Measurements from ENCODE around the gene CARD19.
"Not testable (repeated sequence)": the region's sequence is repeated elsewhere in the genome, so short reads cannot be mapped to it uniquely, and the experiment has no call there.

CARD19 gene

DNA sequence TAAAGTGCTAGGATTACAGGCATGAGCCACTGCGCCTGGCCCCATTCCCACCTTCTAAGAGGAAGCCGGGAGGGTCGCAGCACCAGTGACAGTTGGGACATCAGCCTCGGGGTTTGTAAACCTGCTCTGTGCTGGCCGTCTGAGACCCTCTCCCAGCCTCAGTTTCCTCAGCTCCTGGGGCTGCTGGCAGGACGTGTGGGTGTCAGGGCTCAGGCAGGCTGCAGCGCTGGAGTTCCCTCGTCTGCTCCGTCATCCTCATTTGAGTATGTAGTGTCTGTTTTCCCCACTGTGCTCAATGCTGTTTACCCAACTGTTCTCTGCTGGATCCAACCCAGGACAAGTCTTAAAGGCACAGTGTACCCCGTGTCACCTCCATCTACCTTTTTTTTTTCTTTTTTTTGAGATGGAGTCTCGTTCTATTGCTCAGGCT lies 40.0 kb downstream of the CARD19 start:
- DNase-seq, result no peak

GRCh38 chr9:93137362-93137761 lies 41.3 kb downstream of the CARD19 start:
- DNase-seq, result no peak

- no peak for DNase-seq
Observed at GRCh38 chr9:93138171-93138764, 42.3 kb downstream of the CARD19 start.

DNA sequence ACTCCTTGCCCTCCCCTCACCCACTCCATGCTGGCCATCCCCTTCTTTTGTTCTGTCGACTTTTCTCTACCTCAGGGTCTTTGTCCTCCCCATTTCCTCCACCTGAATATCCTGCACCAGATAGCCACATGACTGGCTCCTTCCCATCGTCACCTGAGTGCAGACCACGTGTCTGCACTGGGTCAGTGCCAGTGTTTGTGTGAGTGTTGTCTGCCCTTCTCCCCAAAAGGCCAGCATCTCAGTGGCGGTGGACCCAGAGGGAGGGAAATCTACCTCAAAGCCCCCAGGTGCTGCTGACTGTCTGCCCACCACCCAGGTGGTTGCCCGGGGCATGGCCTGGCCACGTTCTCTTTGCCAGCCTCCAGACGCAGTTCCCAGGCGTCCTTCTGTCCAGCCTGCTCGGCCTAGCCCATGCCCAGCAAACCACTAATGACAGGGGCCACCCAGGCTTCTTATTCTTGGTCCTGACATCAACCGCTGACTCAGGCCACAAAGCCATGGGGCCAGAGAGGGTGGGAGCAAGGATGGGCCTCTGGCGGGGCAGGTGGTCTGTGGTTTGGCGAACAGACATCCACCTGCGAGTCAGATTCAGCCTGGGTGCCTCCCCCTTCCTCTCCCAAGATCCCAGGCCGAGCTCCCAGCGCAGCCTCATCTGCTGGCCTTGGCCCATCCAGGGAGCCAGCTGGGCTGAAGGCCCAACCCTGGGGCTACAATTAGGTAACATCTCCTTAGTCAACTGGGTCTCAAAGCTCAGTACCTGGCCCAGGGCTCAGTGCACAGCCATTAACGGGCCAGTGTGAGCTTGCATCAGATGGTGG lies 43.6 kb downstream of the CARD19 start:
- no peak for DNase-seq

- DNase-seq, result no peak
Observed at GRCh38 chr9:93141771-93142483, 45.9 kb downstream of the CARD19 start.

- DNase-seq, result no peak
Observed at GRCh38 chr9:93143830-93144530, 48.0 kb downstream of the CARD19 start.

- DNase-seq, result not testable (repeated sequence)
Observed at GRCh38 chr9:93146696-93147095, 50.7 kb downstream of the CARD19 start.

- DNase-seq, result no peak
Observed at GRCh38 chr9:93147632-93148031, 51.6 kb downstream of the CARD19 start.

DNA sequence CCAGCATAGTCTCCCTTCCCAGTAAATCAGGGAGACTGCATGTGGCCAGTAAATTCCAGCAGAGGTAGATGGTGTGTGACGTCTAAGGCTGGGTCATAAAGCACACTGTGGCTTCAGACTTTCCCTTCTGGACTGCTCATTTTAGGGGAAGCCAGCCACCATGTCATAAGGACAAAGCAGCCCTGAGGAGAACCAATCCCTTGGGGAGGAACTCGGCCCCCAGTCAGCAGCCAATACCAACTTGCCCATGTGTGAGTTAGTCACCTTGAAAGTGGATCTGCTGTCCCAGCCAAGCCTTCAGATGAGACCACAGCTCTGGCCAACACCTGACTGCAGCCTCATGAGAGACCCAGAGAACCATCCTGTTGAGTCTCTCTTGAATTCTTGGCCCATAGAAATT lies 52.7 kb downstream of the CARD19 start:
- no peak for DNase-seq

DNA sequence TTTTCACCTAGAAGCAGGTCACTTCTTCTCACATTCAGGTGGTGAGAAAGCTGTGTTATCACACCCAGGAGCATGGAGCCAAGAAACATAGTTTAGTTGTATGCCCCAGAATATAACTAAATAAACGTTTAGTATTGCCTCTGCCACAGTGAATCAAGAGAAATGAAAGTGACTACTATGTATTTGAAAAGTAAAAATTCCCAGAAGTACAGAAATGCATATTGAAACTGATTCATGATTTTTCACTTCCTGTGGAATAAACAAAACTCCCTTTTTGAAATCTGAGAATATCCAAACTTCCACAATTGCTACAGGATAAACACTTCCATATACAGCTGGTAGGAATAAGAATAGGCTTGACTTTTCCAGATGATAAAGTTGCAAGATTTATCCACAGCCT lies 53.3 kb downstream of the CARD19 start:
- no peak for DNase-seq

GRCh38 chr9:93151097-93151784 lies 55.2 kb downstream of the CARD19 start:
- no peak for DNase-seq

GRCh38 chr9:93154293-93154903 lies 58.4 kb downstream of the CARD19 start:
- no peak for DNase-seq

- DNase-seq, result no peak
Observed at GRCh38 chr9:93155716-93156474, 59.9 kb downstream of the CARD19 start.

- no peak for DNase-seq
Observed at GRCh38 chr9:93156475-93157008, 60.5 kb downstream of the CARD19 start.

GRCh38 chr9:93159601-93160471 lies 63.8 kb downstream of the CARD19 start:
- no peak for DNase-seq

- DNase-seq, result no peak
Observed at GRCh38 chr9:93161786-93162562, 66.0 kb downstream of the CARD19 start.
